PC-9 (cell line): Measurements from ENCODE around the gene OAF.

ENCODE experiments used
- EZH2 ChIP-seq: fragments of 200-600 bp; sonication (generic); IDR thresholded peaks from 2 replicates; pipeline ENCODE4 v1.8.0; 2017; ENCODE audit warnings: antibody characterized with exemption, low read depth
- TF ChIP-seq, protein P1 (sequence below): fragments of 200-600 bp; sonication (generic); conservative IDR thresholded peaks from 2 replicates; pipeline ENCODE4 v1.6.1; 2017; ENCODE audit warnings: mixed run types, antibody characterized with exemption, mild to moderate bottlenecking, moderate library complexity

DNA sequence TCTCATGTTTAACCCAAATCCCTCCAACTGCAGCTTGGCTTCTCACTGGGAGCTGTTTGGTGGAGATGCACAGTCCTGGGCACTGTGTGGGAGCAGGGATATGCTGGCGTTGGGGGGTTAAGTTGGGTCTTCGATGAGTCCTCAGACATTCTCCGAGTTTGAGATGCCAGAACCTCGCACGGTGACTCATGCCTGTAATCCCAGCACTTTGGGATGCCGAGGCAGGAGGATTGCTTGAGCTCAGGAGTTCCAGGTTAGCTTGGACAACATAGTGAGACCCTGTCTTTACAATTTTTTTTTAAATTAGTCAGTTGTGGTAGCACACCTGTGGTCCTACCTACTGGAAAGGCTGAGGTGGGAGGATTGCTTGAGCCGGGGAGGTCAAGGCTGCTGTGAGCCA is 49.8 kb downstream of the OAF start:
- TF ChIP-seq, protein P1, sequence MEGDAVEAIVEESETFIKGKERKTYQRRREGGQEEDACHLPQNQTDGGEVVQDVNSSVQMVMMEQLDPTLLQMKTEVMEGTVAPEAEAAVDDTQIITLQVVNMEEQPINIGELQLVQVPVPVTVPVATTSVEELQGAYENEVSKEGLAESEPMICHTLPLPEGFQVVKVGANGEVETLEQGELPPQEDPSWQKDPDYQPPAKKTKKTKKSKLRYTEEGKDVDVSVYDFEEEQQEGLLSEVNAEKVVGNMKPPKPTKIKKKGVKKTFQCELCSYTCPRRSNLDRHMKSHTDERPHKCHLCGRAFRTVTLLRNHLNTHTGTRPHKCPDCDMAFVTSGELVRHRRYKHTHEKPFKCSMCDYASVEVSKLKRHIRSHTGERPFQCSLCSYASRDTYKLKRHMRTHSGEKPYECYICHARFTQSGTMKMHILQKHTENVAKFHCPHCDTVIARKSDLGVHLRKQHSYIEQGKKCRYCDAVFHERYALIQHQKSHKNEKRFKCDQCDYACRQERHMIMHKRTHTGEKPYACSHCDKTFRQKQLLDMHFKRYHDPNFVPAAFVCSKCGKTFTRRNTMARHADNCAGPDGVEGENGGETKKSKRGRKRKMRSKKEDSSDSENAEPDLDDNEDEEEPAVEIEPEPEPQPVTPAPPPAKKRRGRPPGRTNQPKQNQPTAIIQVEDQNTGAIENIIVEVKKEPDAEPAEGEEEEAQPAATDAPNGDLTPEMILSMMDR, result no peak
- no peak for TF ChIP-seq EZH2
